Suppressor macrophage treated with lipopolysaccharide for 4 hours (primary cell): ENCODE data around the gene SQSTM1.
"Not testable (repeated sequence)": the region's sequence is repeated elsewhere in the genome, so short reads cannot be mapped to it uniquely, and the experiment has no call there.

Experiments
- DNase-seq: peaks from one replicate; pipeline ENCODE4 v3.0.0-alpha.2; 2020

The SQSTM1 gene

GRCh38 chr5:179820483-179821297 is at the start of gene SQSTM1:
TSS of gene SQSTM1 (plus strand) at chr5:179820905. CDS start at chr5:179820937, 32 bp downstream.
- peak; percentile 92 for DNase-seq

GRCh38 chr5:179771311-179771895 is 49.3 kb upstream of the SQSTM1 start:
- no peak for DNase-seq

GRCh38 chr5:179772351-179772750 is 48.4 kb upstream of the SQSTM1 start:
- no peak for DNase-seq

GRCh38 chr5:179773686-179774040 is 47.0 kb upstream of the SQSTM1 start:
- DNase-seq, result no peak

GRCh38 chr5:179774442-179774841 is 46.3 kb upstream of the SQSTM1 start:
- DNase-seq, result no peak

- peak; percentile 68 for DNase-seq
Measured at GRCh38 chr5:179776411-179776938, 44.2 kb upstream of the SQSTM1 start.

GRCh38 chr5:179777456-179777855 is 43.2 kb upstream of the SQSTM1 start:
- DNase-seq, result no peak

GRCh38 chr5:179777909-179778308 is 42.8 kb upstream of the SQSTM1 start:
- DNase-seq, result peak; percentile 67

GRCh38 chr5:179778591-179778990 is 42.1 kb upstream of the SQSTM1 start:
- no peak for DNase-seq

GRCh38 chr5:179779826-179780225 is 40.9 kb upstream of the SQSTM1 start:
- no peak for DNase-seq

GRCh38 chr5:179780362-179780761 is 40.3 kb upstream of the SQSTM1 start:
- peak; percentile 71 for DNase-seq

- DNase-seq, result no peak
Measured at GRCh38 chr5:179781846-179782245, 38.9 kb upstream of the SQSTM1 start.

- no peak for DNase-seq
Measured at GRCh38 chr5:179783128-179783527, 37.6 kb upstream of the SQSTM1 start.

- no peak for DNase-seq
Measured at GRCh38 chr5:179786861-179787260, 33.8 kb upstream of the SQSTM1 start.

GRCh38 chr5:179788193-179788854 is 32.4 kb upstream of the SQSTM1 start:
- DNase-seq, result no peak

- DNase-seq, result not testable (repeated sequence)
Measured at GRCh38 chr5:179789278-179789677, 31.4 kb upstream of the SQSTM1 start.

GRCh38 chr5:179791881-179792611 is 28.7 kb upstream of the SQSTM1 start:
- no peak for DNase-seq

GRCh38 chr5:179792612-179793467 is 27.9 kb upstream of the SQSTM1 start:
- DNase-seq, result peak; percentile 71

- peak; percentile 53 for DNase-seq
Measured at GRCh38 chr5:179793468-179794139, 27.1 kb upstream of the SQSTM1 start, which contains the start of gene LTC4S. TSS of gene LTC4S (plus strand) at chr5:179793986. CDS start at chr5:179794081, 95 bp downstream.

- no peak for DNase-seq
Measured at GRCh38 chr5:179794171-179794570, 26.5 kb upstream of the SQSTM1 start.

- no peak for DNase-seq
Measured at GRCh38 chr5:179794575-179794974, 26.1 kb upstream of the SQSTM1 start.
